Posterior vena cava (tissue), 2 donors: ENCODE data around the gene GPR142. TPM values are rescaled to one million over a fixed set of nuclear protein-coding genes. Genes with fewer than 3 reads are reported as not detected.

ENCODE experiments used
- DNase-seq: peaks from one replicate; pipeline ENCODE4 v3.0.0-alpha.2; 2020; ENCODE audit warnings: low spot score
- intact Hi-C, 2 donors: fragments of 100-400 bp; cut with DNase I; formaldehyde crosslinking; loops; one replicate each; pipeline versions ENCODE4 v1.14.1 to v1.14.2; 2022 to 2023
- long read RNA-seq, 2 donors: library from polyadenylated mRNA; unstranded; transcript quantifications; one replicate each; pipeline ENCODE4 v2.0.0, GENCODE V29; 2020 to 2021
- total RNA-seq, 2 donors: library from RNA; stranded (reverse); fragmentation: NEBNext Ultra II Directional; extraction: Animal tissue kit (Norgen Biotek cat#: 25700); gene quantifications; one replicate each; pipeline ENCODE4 v1.2.1, GENCODE V29; 2021
- donor health status: DM: yes; HTN: yes; CAD: no.
- donor health status: DM: yes; HTN: yes; CAD: no.

The GPR142 gene
- total RNA-seq: under 1 TPM in 1 of 2 donors, not detected in 1; 0.14 TPM
- long read RNA-seq, donor 1: 0 reads
- long read RNA-seq, donor 2: 0 reads

GRCh38 chr17:74367206-74367605 lies at the start of gene GPR142:
GPR142 (plus strand) TSS chr17:74367506; CDS start chr17:74369541, 2,035 bp downstream.
- intact Hi-C loops: no loop called here

GRCh38 chr17:74318391-74318790 lies 48.9 kb upstream of the GPR142 start:
- no peak for DNase-seq
- intact Hi-C loops: no loop called here

More at GRCh38 chr17:74367206-74367605, at the start of gene GPR142:
- no peak for DNase-seq

DNA sequence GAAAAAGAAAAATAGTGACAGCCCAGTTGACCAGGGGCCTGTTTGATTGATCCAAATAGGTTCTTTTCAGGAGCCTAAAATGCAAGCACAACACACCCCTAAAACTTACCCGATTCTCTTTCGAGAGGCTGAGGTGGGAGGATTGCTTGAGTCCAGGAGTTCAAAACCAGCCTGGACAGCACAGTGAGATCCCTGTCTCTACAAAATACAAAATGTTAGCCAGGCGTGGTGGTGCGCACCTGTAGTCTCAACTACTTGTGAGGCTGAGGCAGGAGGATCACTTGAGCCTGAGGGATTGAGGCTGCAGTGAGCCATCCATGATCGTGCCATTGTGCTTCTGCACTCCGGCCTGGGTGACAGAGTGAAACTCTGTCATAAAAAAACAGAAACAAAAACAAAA lies 42.8 kb upstream of the GPR142 start:
- no peak for DNase-seq
- intact Hi-C loops: no loop called here

- intact Hi-C loops: no loop called here
- no peak for DNase-seq
These were observed 41.9 kb upstream of the GPR142 start for GRCh38 chr17:74325376-74325742.

GRCh38 chr17:74325743-74326379 lies 41.4 kb upstream of the GPR142 start, which contains the start of gene KIF19:
KIF19 (plus strand) TSS chr17:74326226; CDS start chr17:74326350, 124 bp downstream.
- intact Hi-C loops: no loop called here
- no peak for DNase-seq

- DNase-seq: no peak
- intact Hi-C loops: no loop called here
These were observed 40.8 kb upstream of the GPR142 start for GRCh38 chr17:74326506-74326905.

GRCh38 chr17:74328487-74328886 lies 38.8 kb upstream of the GPR142 start:
- intact Hi-C loops: no loop called here
- no peak for DNase-seq

DNA sequence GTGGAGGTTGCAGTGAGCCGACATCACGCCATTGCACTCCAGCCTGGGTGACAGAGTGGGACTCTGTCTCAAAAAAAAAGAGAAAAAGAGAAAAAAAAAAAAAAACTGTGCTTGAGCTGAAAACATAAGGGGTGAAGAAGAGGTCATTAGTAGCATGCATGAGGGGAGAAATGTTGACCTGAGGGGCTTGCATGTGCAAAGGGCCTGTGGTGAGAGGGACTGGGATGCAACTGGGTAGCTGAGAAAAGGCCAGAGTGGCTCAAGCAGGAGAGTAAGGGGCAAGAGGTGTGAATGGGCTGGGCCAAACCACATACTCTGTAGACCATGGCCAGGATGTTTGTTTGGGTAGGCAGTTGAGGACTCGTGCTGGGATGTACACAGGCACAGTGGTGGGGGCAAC lies 37.9 kb upstream of the GPR142 start:
- intact Hi-C loops: no loop called here

GRCh38 chr17:74330446-74330845 lies 36.9 kb upstream of the GPR142 start:
- intact Hi-C loops: no loop called here
- DNase-seq: no peak

More for the DNA sequence above, 37.9 kb upstream of the GPR142 start:
- no peak for DNase-seq

DNA sequence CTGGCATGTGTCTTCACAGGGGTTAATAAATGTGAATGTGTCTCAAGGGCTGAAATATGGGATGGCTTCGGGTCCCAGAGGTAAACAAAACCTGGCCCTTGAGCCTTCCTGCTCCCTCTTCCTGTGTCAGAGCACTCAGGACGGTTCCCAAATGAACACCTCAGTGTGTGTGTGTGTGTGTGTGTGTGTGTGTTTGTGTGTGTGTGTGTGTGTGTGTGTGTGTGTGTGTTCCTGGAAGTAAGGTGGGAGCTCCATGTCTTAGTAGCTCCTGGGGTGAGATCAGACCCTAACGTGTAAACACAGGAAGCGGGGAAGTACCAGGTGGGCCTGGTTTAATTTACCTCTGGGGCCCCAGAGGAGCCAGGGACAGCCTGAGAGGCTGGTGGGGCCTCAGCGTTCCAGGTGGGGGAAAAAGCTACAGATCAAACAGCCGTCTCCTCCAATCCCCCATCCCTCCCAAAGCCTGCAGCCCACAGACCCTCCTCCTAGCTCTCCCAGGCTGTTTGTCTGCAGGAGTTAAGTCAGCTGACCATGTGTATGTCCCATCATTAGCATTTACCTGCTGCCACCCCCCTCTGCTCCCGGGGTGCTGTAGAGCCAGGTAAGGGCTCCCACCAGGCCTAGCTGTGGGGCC lies 35.2 kb upstream of the GPR142 start:
- intact Hi-C loops: no loop called here
- no peak for DNase-seq

GRCh38 chr17:74332763-74333283 lies 34.5 kb upstream of the GPR142 start:
- intact Hi-C loops: no loop called here
- DNase-seq: no peak

GRCh38 chr17:74334393-74335039 lies 32.8 kb upstream of the GPR142 start:
- intact Hi-C loops: no loop called here
- DNase-seq: no peak

DNA sequence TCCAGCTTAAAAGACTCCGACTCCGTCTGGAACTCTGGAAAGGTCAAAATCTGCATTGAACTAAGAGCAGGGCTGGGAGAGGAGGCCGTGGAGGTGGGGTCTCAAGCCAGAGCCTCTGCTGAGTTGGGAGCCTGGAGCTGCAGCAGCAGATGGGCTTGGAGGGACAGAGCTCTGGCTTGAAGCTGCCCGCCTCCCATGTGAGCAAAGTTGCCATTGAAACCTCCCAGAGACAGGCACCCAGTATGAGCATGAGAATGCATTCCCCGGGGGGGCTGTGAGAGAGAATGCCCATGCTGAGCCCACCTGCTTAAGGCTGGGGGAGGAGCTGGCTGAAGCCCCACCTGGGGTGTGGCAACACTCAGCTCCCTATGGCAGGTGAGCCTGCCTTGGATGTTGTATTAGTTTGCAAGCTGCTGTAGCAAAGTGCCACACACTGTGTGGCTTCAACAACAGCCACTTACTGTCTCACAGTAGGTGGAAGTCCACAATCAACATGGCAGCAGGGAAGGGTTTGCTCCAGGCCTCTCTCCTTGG lies 31.7 kb upstream of the GPR142 start:
- no peak for DNase-seq
- intact Hi-C loops: no loop called here

GRCh38 chr17:74336307-74336706 lies 31.0 kb upstream of the GPR142 start:
- no peak for DNase-seq
- intact Hi-C loops: no loop called here

DNA sequence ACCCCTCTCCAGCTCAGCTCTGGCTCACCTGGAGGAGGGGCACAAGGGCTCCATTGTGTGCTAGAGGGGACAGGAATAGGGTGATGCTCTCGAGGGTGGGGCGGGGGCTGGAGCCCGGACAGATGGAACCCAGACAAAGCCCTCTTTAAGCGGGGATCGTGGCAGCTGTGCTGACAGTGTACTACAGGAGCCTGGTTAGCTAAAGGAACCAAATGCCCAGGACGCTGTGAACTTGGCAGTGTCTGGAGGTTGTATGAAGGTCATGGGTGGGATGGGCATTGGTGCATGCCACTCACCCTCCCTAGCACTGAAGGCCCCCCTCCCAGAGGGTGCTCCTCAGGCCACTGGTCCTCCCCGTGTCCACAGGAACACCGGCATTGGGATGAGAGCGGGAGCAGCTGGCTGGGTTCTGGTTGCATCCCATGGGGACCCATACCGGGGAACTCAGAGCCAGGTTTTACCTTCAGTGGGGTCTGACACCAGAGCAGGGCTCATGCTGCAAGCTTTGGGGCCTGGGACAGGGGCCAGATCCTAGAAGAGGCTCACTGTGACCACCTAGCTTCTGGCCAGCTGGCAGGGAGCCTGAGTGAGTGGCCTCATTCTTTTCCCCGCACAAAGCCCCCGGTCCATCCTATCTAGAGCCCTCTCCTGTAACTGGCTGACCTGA lies 29.3 kb upstream of the GPR142 start:
- intact Hi-C loops: no loop called here
- DNase-seq: no peak

GRCh38 chr17:74339537-74340195 lies 27.6 kb upstream of the GPR142 start:
- DNase-seq: no peak
- intact Hi-C loops: no loop called here

DNA sequence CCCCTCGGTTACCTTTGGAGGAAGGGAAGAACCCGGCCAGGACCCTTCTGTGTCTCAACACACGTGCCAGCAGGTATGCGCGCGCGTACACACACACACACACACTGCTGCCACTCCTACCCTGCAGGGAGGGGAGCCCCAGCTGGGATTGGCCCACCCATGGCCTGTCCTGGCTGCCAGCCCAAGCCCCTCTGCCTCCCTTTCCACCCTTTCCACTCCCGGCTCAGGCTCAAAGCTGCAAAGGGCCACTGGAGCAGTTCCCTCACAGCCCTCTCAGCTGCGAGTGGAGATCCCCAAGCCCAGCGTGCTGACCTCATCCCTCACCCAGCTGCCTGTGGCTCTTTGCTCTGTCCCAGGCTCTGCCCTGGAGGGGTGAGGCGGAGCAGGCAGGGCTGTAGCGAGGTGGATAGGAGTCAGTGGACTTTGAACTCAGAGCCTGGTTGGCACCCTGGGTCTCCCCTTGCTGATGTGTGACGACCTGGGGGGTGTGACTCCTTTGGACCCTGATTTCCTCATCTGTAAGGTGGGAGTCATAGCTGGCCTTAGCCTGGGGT lies 26.8 kb upstream of the GPR142 start:
- DNase-seq: no peak
- intact Hi-C loops: no loop called here

DNA sequence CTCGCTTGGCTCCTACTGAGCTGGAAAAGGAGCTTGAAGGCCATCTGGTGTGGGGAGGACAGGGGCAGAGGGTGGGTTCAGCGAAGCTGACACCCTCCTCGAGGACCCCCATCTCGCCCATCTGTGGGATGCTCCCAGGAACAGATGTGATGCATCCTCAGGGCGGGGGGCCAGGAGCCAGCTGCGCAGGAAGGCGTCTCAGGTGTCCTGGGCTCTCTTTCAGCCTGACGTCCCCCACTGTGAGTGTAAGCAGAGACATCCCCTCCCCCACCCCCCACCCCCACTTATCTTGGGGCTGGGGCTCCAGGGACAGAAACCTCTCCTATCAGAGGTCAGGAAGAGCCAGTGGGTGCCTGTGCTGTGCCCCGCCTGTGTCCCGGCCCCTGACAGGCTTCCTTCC lies 25.1 kb upstream of the GPR142 start:
- no peak for DNase-seq
- intact Hi-C loops: no loop called here

GRCh38 chr17:74343121-74343520 lies 24.2 kb upstream of the GPR142 start:
- intact Hi-C loops: no loop called here
- DNase-seq: no peak
